Osteocyte (in vitro differentiated cells): ENCODE results near the gene CARMIL1. TPM values are rescaled to one million over a fixed set of nuclear protein-coding genes. Genes with fewer than 3 reads are reported as not detected.
A peak's percentile ranks its signal among the peaks of the same experiment; 100 is the strongest.
"Not testable (repeated sequence)": the region's sequence is repeated elsewhere in the genome, so short reads cannot be mapped to it uniquely, and the experiment has no call there.

Experiments
- DNase-seq: peaks from one replicate; pipeline ENCODE4 v3.0.0; 2021; ENCODE audit warnings: mixed read lengths; ENCODE audit not compliant: unreplicated experiment; ENCODE audit errors: extremely low spot score
- H3K27ac Mint-ChIP-seq: one replicate; pipeline ENCODE4 v1.8.0; 2021; ENCODE audit warnings: mild to moderate bottlenecking, mixed read lengths; ENCODE audit not compliant: unreplicated experiment
- H3K27me3 Mint-ChIP-seq: one replicate; pipeline ENCODE4 v1.8.0; 2021; ENCODE audit warnings: mixed read lengths; ENCODE audit not compliant: unreplicated experiment
- H3K36me3 Mint-ChIP-seq: one replicate; pipeline ENCODE4 v1.8.0; 2021; ENCODE audit warnings: mixed read lengths; ENCODE audit not compliant: unreplicated experiment
- H3K4me1 Mint-ChIP-seq: one replicate; pipeline ENCODE4 v1.8.0; 2021; ENCODE audit warnings: mixed read lengths; ENCODE audit not compliant: unreplicated experiment
- H3K4me3 Mint-ChIP-seq: one replicate; pipeline ENCODE4 v1.8.0; 2021; ENCODE audit warnings: mild to moderate bottlenecking, moderate library complexity, mixed read lengths; ENCODE audit not compliant: unreplicated experiment
- H3K9me3 Mint-ChIP-seq: one replicate; pipeline ENCODE4 v1.8.0; 2021; ENCODE audit warnings: mixed read lengths; ENCODE audit not compliant: unreplicated experiment
- total RNA-seq: library from RNA; stranded (reverse); gene quantifications from 2 replicates; pipeline ENCODE4 v1.2.1, GENCODE V29; 2021
- TF ChIP-seq, protein P1 (sequence below): fragments of 200-600 bp; sonication (generic); IDR thresholded peaks from 2 replicates; pipeline ENCODE4 v1.5.0; 2021; ENCODE audit warnings: antibody characterized with exemption, mild to moderate bottlenecking, moderate library complexity

CARMIL1 gene
- total RNA-seq, 1 donor from 2014 or later: 14.9 TPM

DNA sequence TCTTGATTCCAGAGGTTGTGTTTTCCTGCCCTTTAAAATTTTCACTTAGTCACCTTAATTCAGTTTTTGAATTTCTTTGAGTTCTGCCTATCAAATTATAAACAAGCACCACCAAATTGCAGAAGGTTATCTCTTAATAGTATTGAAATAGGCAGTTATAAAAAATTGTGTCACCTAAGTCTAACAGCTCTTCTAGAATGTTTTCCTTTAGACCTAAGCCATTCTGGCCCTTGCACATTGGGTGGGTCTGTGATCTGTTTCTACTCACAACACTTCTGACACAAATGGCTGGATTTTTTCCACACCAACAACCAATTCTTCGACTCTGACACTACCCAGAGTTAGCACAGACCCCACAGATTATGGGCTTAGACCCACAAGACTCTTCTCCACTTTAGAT is 101.9 kb downstream of the CARMIL1 start:
- peaks cover 11% of the 10 kb centered on the region for H3K4me1 Mint-ChIP-seq
- H3K27ac Mint-ChIP-seq: no peak overlapping the region
- H3K27me3 Mint-ChIP-seq: no peaks in the 10 kb centered on the region
- no peak for DNase-seq
- no peak overlapping the region for H3K4me3 Mint-ChIP-seq
- no peaks in the 10 kb centered on the region for H3K36me3 Mint-ChIP-seq
- H3K9me3 Mint-ChIP-seq: no peaks in the 10 kb centered on the region
- TF ChIP-seq, protein P1, sequence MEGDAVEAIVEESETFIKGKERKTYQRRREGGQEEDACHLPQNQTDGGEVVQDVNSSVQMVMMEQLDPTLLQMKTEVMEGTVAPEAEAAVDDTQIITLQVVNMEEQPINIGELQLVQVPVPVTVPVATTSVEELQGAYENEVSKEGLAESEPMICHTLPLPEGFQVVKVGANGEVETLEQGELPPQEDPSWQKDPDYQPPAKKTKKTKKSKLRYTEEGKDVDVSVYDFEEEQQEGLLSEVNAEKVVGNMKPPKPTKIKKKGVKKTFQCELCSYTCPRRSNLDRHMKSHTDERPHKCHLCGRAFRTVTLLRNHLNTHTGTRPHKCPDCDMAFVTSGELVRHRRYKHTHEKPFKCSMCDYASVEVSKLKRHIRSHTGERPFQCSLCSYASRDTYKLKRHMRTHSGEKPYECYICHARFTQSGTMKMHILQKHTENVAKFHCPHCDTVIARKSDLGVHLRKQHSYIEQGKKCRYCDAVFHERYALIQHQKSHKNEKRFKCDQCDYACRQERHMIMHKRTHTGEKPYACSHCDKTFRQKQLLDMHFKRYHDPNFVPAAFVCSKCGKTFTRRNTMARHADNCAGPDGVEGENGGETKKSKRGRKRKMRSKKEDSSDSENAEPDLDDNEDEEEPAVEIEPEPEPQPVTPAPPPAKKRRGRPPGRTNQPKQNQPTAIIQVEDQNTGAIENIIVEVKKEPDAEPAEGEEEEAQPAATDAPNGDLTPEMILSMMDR: no peak

DNA sequence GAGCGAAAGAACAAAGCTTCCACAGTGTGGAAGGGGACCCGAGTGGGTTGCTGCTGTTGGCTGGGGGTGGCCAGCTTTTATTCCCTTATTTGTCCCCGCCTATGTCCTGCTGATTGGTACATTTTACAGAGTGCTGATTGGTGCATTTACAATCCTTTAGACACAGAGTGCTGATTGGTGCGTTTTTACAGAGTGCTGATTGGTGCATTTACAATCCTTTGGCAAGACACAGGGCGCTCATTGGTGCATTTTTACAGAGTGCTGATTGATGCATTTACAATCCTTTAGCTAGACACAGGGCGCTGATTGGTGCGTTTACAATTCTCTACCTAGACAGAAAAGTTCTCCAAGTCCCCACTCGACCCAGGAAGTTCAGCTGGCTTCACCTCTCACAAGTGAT is 103.3 kb downstream of the CARMIL1 start:
- H3K27ac Mint-ChIP-seq, H3K4me3 Mint-ChIP-seq, DNase-seq, H3K27me3 Mint-ChIP-seq, H3K36me3 Mint-ChIP-seq, H3K9me3 Mint-ChIP-seq: not testable (repeated sequence)
- peaks cover 14% of the 10 kb centered on the region for H3K4me1 Mint-ChIP-seq

DNA sequence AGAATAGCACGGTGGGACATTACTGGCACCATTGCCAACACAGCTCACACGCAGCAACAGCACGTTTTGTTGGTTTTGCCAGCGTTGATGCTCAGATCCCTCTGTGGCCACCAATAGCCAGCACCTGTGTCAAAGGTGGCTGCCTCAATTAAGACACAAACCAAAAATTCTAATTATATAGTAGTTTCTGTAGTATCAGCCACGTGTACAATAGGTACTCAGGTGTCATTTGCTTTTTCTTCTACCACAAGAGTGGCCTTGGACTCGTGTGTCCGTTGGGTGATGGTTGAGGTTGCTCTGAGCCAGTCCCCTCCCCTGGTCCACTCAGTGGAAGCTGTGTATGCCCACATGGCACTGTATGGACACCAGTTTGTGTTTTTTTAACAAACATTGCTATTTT is 105.1 kb downstream of the CARMIL1 start:
- H3K9me3 Mint-ChIP-seq: no peaks in the 10 kb centered on the region
- no peak overlapping the region for H3K4me3 Mint-ChIP-seq
- no peaks in the 10 kb centered on the region for H3K27me3 Mint-ChIP-seq
- H3K27ac Mint-ChIP-seq: no peak overlapping the region
- no peak for DNase-seq
- H3K36me3 Mint-ChIP-seq: no peaks in the 10 kb centered on the region
- H3K4me1 Mint-ChIP-seq: peaks cover 19% of the 10 kb centered on the region
- TF ChIP-seq, protein P1: no peak

GRCh38 chr6:25384967-25385366 is 105.8 kb downstream of the CARMIL1 start:
- no peak overlapping the region for H3K27ac Mint-ChIP-seq

DNA sequence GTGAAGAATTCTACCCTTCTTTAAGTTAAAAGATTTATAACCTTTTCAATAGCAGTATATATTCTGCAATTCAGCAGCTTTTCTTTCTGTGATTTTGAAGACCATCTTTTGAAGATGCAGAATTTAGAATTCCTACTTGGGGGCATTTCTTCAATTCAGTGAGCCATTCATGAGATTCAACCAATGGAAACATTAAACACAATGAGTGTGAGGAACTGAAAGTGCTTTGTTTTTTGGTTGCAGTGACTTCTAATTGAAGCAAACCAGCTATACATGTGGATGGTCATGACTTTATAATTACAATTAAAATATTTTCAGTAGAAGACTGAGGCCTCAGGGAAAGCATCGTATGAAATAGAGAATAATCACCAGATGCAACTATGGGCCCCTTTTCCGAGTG is 108.3 kb downstream of the CARMIL1 start:
- Mint-ChIP-seq H3K9me3 (no peaks in the 10 kb centered on the region), H3K27me3 (no peaks in the 10 kb centered on the region), H3K4me3 (no peak overlapping the region), H3K27ac (peak overlapping the region; percentile 3), H3K36me3 (no peaks in the 10 kb centered on the region), H3K4me1 (peaks cover 19% of the 10 kb centered on the region)
- TF ChIP-seq, protein P1: no peak
- DNase-seq: no peak

More at GRCh38 chr6:25384967-25385366, 105.8 kb downstream of the CARMIL1 start:
- TF ChIP-seq, protein P1: no peak
- no peak overlapping the region for H3K4me3 Mint-ChIP-seq
- no peaks in the 10 kb centered on the region for H3K36me3 Mint-ChIP-seq
- no peaks in the 10 kb centered on the region for H3K27me3 Mint-ChIP-seq
- H3K4me1 Mint-ChIP-seq: peaks cover 26% of the 10 kb centered on the region
- no peak for DNase-seq
- no peaks in the 10 kb centered on the region for H3K9me3 Mint-ChIP-seq

GRCh38 chr6:25387911-25388310 is 108.7 kb downstream of the CARMIL1 start:
- H3K27me3 Mint-ChIP-seq: no peaks in the 10 kb centered on the region
- no peaks in the 10 kb centered on the region for H3K36me3 Mint-ChIP-seq
- no peak for DNase-seq
- peak overlapping the region; percentile 3 for H3K27ac Mint-ChIP-seq
- H3K4me1 Mint-ChIP-seq: peaks cover 24% of the 10 kb centered on the region
- TF ChIP-seq, protein P1: no peak
- no peaks in the 10 kb centered on the region for H3K9me3 Mint-ChIP-seq
- H3K4me3 Mint-ChIP-seq: no peak overlapping the region
